ENCODE results near the gene EPHA2. TPM values are rescaled to one million over a fixed set of nuclear protein-coding genes. Genes with fewer than 3 reads are reported as not detected.
A peak's percentile ranks its signal among the peaks of the same experiment; 100 is the strongest.

The EPHA2 gene
- total RNA-seq, 1 donor = 21.0 TPM

DNA sequence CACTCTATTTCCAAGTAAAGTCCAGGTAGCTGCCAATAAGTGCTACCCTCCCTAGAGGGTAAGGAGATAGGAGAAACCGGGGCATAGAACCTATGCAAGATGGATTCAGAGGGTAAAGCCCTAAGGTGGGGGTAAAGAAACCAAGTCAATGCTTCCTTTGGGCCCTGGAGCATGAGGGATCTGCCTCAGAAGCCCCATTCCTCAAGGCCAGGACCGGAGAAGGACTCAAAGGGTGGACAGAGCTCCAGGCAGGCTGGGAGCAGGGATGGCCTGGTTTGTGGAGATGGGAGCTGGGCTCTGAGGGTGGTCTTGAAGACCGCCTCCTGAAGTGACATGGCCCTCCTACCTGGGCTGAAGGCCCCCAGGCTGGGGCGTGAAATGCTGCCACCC lies 3.9 kb downstream of the EPHA2 start:
- H3K4me1 ChIP-seq (ENCODE audit: insufficient read depth, low read length) = peaks cover 78% of the 10 kb centered on the region

GRCh38 chr1:16151196-16151994 lies 4.5 kb downstream of the EPHA2 start:
- Histone ChIP-seq H4K20me1 (ENCODE audit: insufficient read depth, low read length) (peaks cover 21% of the 10 kb centered on the region), H3K27me3 (ENCODE audit: insufficient read depth, low read length) (no peaks in the 10 kb centered on the region), H3K79me2 (ENCODE audit: insufficient read depth, low read length) (peaks cover 90% of the 10 kb centered on the region), H3K36me3 (ENCODE audit: insufficient read depth, low read length) (peaks cover 37% of the 10 kb centered on the region), H2AFZ (ENCODE audit: low read length) (no peak overlapping the region), H3K4me3 (ENCODE audit: insufficient read depth, low read length) (peak overlapping the region; percentile 29), H3K4me1 (ENCODE audit: insufficient read depth, low read length) (peaks cover 78% of the 10 kb centered on the region), H3K4me2 (ENCODE audit: insufficient read depth, low read length) (peak overlapping the region; percentile 89), H3K27ac (ENCODE audit: low read depth, low read length) (peak overlapping the region; percentile 62), H3K9me3 (ENCODE audit: low read depth, low read length) (no peaks in the 10 kb centered on the region)
- TF ChIP-seq, protein P1, sequence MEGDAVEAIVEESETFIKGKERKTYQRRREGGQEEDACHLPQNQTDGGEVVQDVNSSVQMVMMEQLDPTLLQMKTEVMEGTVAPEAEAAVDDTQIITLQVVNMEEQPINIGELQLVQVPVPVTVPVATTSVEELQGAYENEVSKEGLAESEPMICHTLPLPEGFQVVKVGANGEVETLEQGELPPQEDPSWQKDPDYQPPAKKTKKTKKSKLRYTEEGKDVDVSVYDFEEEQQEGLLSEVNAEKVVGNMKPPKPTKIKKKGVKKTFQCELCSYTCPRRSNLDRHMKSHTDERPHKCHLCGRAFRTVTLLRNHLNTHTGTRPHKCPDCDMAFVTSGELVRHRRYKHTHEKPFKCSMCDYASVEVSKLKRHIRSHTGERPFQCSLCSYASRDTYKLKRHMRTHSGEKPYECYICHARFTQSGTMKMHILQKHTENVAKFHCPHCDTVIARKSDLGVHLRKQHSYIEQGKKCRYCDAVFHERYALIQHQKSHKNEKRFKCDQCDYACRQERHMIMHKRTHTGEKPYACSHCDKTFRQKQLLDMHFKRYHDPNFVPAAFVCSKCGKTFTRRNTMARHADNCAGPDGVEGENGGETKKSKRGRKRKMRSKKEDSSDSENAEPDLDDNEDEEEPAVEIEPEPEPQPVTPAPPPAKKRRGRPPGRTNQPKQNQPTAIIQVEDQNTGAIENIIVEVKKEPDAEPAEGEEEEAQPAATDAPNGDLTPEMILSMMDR (IDR thresholded peaks at IDR 0.05; ENCODE audit: extremely low read depth, low read depth, low read length) = no peak
- peak; percentile 95 for DNase-seq (ENCODE audit: insufficient read length, low spot score, missing footprints)

More for the DNA sequence above, 3.9 kb downstream of the EPHA2 start:
- Histone ChIP-seq H2AFZ (ENCODE audit: low read length) (no peak overlapping the region), H3K36me3 (ENCODE audit: insufficient read depth, low read length) (peaks cover 37% of the 10 kb centered on the region), H3K27ac (ENCODE audit: low read depth, low read length) (peak overlapping the region; percentile 62), H4K20me1 (ENCODE audit: insufficient read depth, low read length) (peaks cover 21% of the 10 kb centered on the region), H3K4me2 (ENCODE audit: insufficient read depth, low read length) (peak overlapping the region; percentile 89), H3K79me2 (ENCODE audit: insufficient read depth, low read length) (peaks cover 91% of the 10 kb centered on the region), H3K9me3 (ENCODE audit: low read depth, low read length) (no peaks in the 10 kb centered on the region), H3K4me3 (ENCODE audit: insufficient read depth, low read length) (peak overlapping the region; percentile 29), H3K27me3 (ENCODE audit: insufficient read depth, low read length) (no peaks in the 10 kb centered on the region)
- peak; percentile 74 for DNase-seq (ENCODE audit: insufficient read length, low spot score, missing footprints)
- TF ChIP-seq, protein P1 (IDR thresholded peaks at IDR 0.05; ENCODE audit: extremely low read depth, low read depth, low read length) = no peak

DNA sequence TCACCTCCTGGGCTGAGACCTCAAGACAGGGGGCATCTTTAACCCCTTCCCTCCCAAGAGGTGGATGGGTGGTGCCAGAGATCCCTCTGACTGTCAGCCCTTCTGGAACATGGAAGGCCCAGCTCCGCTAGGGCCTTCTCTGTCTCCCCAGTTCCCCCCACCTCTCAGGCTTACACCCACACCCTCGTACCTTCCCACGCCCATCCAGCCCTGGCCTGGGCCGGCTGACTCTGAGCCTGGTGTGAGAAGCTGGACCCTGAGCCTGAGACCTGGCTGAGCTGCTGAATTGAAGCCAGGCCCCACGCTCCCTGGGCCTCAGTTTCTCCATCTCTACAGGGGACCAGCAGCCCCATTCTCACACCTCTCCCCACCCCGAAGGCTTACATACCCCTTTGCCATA lies 5.4 kb downstream of the EPHA2 start:
- Histone ChIP-seq H3K36me3 (ENCODE audit: insufficient read depth, low read length) (peaks cover 41% of the 10 kb centered on the region), H2AFZ (ENCODE audit: low read length) (no peak overlapping the region), H3K79me2 (ENCODE audit: insufficient read depth, low read length) (peaks cover 85% of the 10 kb centered on the region), H3K4me2 (ENCODE audit: insufficient read depth, low read length) (peak overlapping the region; percentile 89), H4K20me1 (ENCODE audit: insufficient read depth, low read length) (peaks cover 21% of the 10 kb centered on the region), H3K27me3 (ENCODE audit: insufficient read depth, low read length) (no peaks in the 10 kb centered on the region), H3K4me3 (ENCODE audit: insufficient read depth, low read length) (peak overlapping the region; percentile 29), H3K9me3 (ENCODE audit: low read depth, low read length) (no peaks in the 10 kb centered on the region), H3K4me1 (ENCODE audit: insufficient read depth, low read length) (peaks cover 82% of the 10 kb centered on the region), H3K27ac (ENCODE audit: low read depth, low read length) (peak overlapping the region; percentile 62)
- TF ChIP-seq, protein P1 (IDR thresholded peaks at IDR 0.05; ENCODE audit: extremely low read depth, low read depth, low read length) = no peak
- DNase-seq (ENCODE audit: insufficient read length, low spot score, missing footprints) = peak; percentile 10

DNA sequence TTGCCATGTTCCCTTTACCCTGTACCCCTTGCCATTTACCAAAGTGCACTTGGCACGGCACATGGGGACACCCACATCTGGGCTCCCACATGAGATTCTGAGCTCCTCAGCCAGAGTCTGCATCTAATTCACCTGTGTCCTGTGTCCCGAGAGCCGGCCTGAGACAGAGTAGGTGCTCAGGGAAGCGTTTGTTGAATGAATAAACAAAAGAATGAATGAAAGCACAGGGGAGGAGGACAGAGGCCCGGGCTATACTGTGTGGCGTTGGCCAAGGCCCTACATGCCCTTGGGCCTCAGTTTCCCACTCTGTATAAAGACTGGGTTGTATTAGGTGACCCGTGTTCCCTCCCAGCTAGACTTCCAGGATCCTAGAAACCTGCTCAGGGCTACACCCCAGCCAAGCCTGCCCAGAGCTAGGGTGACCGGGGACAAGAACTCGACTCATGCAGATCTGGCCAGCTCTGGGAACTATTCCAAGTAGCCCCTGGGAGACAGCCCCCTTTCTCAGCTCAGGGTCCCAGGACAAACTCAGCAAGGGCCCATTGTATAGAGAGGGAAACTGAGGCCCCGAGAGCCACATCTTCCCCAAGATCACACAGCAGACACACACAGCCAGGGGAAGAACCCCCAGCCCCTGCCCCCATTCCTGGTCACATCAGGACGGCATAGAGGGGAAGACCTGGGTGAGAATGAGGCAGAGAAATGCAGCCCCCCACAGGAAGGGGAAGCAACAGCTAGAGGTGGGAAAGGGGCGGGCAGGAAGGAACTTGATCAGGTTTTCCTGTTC lies 6.0 kb downstream of the EPHA2 start:
- TF ChIP-seq, protein P1 (IDR thresholded peaks at IDR 0.05; ENCODE audit: extremely low read depth, low read depth, low read length) = no peak
- peaks cover 21% of the 10 kb centered on the region for H4K20me1 ChIP-seq (ENCODE audit: insufficient read depth, low read length)
- no peak overlapping the region for H3K4me2 ChIP-seq (ENCODE audit: insufficient read depth, low read length)

More for the DNA sequence above, 6.0 kb downstream of the EPHA2 start:
- Histone ChIP-seq H3K27ac (ENCODE audit: low read depth, low read length) (peak overlapping the region; percentile 37), H3K4me1 (ENCODE audit: insufficient read depth, low read length) (peaks cover 88% of the 10 kb centered on the region), H2AFZ (ENCODE audit: low read length) (no peak overlapping the region), H3K36me3 (ENCODE audit: insufficient read depth, low read length) (peaks cover 41% of the 10 kb centered on the region), H3K4me3 (ENCODE audit: insufficient read depth, low read length) (no peak overlapping the region), H3K9me3 (ENCODE audit: low read depth, low read length) (no peaks in the 10 kb centered on the region), H3K79me2 (ENCODE audit: insufficient read depth, low read length) (peaks cover 85% of the 10 kb centered on the region), H3K27me3 (ENCODE audit: insufficient read depth, low read length) (no peaks in the 10 kb centered on the region)
- peak; percentile 61 for DNase-seq (ENCODE audit: insufficient read length, low spot score, missing footprints)

All from osteoblast (primary cell).